ENCODE data around the gene PRKG2.

The PRKG2 gene

DNA sequence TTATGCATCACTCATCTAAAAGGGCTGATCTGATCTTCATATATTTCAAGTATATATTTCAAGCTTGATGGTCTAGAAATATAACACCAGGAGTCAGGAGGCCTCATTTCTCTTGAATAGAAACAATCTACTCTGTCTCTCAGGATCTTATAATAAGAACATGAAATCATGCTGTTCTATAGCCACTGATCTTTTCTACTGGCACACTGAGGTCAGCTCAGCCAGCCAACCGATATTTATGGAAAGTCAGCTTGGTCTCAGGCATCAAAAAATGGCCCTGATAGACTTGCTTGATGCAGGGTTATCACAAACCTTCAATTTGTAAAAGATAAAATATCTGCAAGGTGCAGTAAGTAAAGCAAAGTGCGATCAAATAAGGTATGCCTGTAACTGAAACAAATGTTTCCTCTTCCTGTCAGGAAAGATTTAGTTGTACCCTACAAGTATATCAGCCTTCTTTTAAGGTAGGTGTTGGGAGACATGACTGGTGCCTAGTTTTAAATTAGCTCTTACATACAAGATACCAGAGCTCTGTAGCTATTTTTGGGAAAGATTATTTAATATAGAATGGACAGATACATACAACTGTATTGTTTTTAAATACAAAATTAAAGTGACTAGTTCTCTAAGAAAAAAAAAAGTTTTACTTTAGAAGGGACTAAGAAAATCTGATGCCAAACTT lies 121.2 kb downstream of the PRKG2 start:
- TF ChIP-seq POLR2AphosphoS5 (IDR thresholded peaks at IDR 0.05; ENCODE audit: low read depth, low read length) (no peak), TAF1 (IDR thresholded peaks at IDR 0.05; ENCODE audit: borderline replicate concordance, insufficient read depth, low read length) (no peak), SIN3A (IDR thresholded peaks at IDR 0.05; ENCODE audit: borderline replicate concordance, insufficient read depth, low read length) (no peak), FOXP2 (optimal IDR thresholded peaks at IDR 0.05; ENCODE audit: borderline replicate concordance, extremely low read depth, extremely low read length, insufficient read depth) (no peak), REST (IDR thresholded peaks at IDR 0.05; ENCODE audit: insufficient read depth in 1 of 2, low read depth in 2 of 2, low read length in 2 of 2) (no peak)

GRCh38 chr4:81085979-81086378 lies 129.0 kb downstream of the PRKG2 start:
- TF ChIP-seq FOXP2 (optimal IDR thresholded peaks at IDR 0.05; ENCODE audit: borderline replicate concordance, extremely low read depth, extremely low read length, insufficient read depth) (no peak), REST (IDR thresholded peaks at IDR 0.05; ENCODE audit: insufficient read depth in 1 of 2, low read depth in 2 of 2, low read length in 2 of 2) (no peak), POLR2AphosphoS5 (IDR thresholded peaks at IDR 0.05; ENCODE audit: low read depth, low read length) (no peak), TAF1 (IDR thresholded peaks at IDR 0.05; ENCODE audit: borderline replicate concordance, insufficient read depth, low read length) (no peak), SIN3A (IDR thresholded peaks at IDR 0.05; ENCODE audit: borderline replicate concordance, insufficient read depth, low read length) (no peak)

DNA sequence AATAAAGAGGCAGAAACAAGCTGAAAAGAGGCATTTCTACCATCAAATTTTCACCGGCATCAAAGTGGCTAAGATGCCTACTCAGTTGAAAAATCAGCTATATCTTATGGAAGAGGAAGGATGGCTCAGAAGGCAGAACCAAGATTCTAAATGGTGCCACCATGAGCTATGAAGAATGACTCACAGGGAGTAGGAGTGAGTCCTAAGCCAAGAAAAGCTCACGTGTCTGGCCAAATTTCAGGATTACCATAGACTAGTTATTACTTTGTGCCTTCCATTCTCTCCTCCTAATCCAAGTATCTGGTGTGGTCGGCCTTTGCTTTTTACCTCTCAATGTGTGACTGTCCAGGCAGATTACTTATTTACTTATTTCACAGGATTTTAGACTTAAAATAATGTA lies 129.7 kb downstream of the PRKG2 start:
- TF ChIP-seq TAF1 (IDR thresholded peaks at IDR 0.05; ENCODE audit: borderline replicate concordance, insufficient read depth, low read length) (no peak), REST (IDR thresholded peaks at IDR 0.05; ENCODE audit: insufficient read depth in 1 of 2, low read depth in 2 of 2, low read length in 2 of 2) (no peak), POLR2AphosphoS5 (IDR thresholded peaks at IDR 0.05; ENCODE audit: low read depth, low read length) (no peak), SIN3A (IDR thresholded peaks at IDR 0.05; ENCODE audit: borderline replicate concordance, insufficient read depth, low read length) (no peak), FOXP2 (optimal IDR thresholded peaks at IDR 0.05; ENCODE audit: borderline replicate concordance, extremely low read depth, extremely low read length, insufficient read depth) (no peak)

DNA sequence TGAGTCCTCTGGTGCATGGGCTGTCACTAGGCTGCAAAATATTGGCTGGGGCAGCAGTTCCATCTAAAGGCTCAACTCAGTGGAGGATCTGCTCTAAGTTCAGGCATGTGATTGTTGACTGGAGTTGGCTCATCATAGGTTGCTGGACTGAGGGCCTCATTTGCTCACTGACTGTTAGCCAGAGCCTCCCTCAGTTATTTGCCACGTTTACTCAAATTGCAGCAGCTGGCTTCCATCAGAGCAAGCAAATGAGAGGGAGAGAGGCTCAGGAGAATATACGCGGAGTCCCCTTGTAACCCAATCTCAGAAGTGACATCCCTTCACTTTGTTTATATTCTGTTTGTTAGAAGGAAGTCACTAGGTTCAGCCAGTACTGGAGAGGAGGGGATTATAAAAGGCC lies 130.4 kb downstream of the PRKG2 start:
- TF ChIP-seq POLR2AphosphoS5 (IDR thresholded peaks at IDR 0.05; ENCODE audit: low read depth, low read length) (no peak), TAF1 (IDR thresholded peaks at IDR 0.05; ENCODE audit: borderline replicate concordance, insufficient read depth, low read length) (no peak), REST (IDR thresholded peaks at IDR 0.05; ENCODE audit: insufficient read depth in 1 of 2, low read depth in 2 of 2, low read length in 2 of 2) (no peak), FOXP2 (optimal IDR thresholded peaks at IDR 0.05; ENCODE audit: borderline replicate concordance, extremely low read depth, extremely low read length, insufficient read depth) (no peak), SIN3A (IDR thresholded peaks at IDR 0.05; ENCODE audit: borderline replicate concordance, insufficient read depth, low read length) (no peak)
